ENCODE data around the gene OSBPL2. TPM values are rescaled to one million over a fixed set of nuclear protein-coding genes. Genes with fewer than 3 reads are reported as not detected.

OSBPL2 gene
- total RNA-seq, 2 experiments from 2014 or later, result 17.2 to 40.0 TPM

- TF ChIP-seq EZH2phosphoT487 (IDR thresholded peaks at IDR 0.05; ENCODE audit: borderline replicate concordance, low read depth, low read length), result no peak
- no peak for TF ChIP-seq CTCF (conservative IDR thresholded peaks at IDR 0.05; ENCODE audit: low read length)
- intact Hi-C loops (cut with micrococcal nuclease; ENCODE audit: unreplicated experiment), result no loop called here
- no peaks in the 10 kb centered on the region for H3K9me2 ChIP-seq (ENCODE audit: insufficient read depth, low read length)
- no peak overlapping the region for H3K27ac ChIP-seq (ENCODE audit: low read depth, low read length, poor library complexity, severe bottlenecking)
- H3K79me2 ChIP-seq (ENCODE audit: insufficient read depth, low read depth, low read length), result peaks cover 32% of the 10 kb centered on the region
- H3K4me3 ChIP-seq (ENCODE audit: low read depth, low read length, poor library complexity, severe bottlenecking), result no peak overlapping the region
- H3K4me2 ChIP-seq (ENCODE audit: low read length), result no peak overlapping the region
- H2AFZ ChIP-seq (ENCODE audit: low read length), result no peak overlapping the region
- H3K36me3 ChIP-seq (ENCODE audit: insufficient read depth, low read length), result peaks cover 75% of the 10 kb centered on the region
- DNase-seq (ENCODE audit: low spot score), result no peak
- H3K4me1 ChIP-seq (ENCODE audit: insufficient read depth, low read length, poor library complexity, severe bottlenecking), result peaks cover 15% of the 10 kb centered on the region
- no peaks in the 10 kb centered on the region for H3K9me3 ChIP-seq (ENCODE audit: low read length)
- CTCF ChIA-PET (ENCODE audit: unreplicated experiment), result no interaction called here
- no TSS peak for BruUV-seq (replicated peaks)
- H4K20me1 ChIP-seq (ENCODE audit: insufficient read depth, low read length), result peaks cover 16% of the 10 kb centered on the region; the same call in 1 of the 2 replicates
- POLR2A ChIA-PET, result interaction anchor here (0.6 kb wide), 1 partner anchor 34 kb away, joined by 4 read pairs; no protein-coding TSS in a partner anchor
Measured at GRCh38 chr20:62305765-62306413, 67.6 kb downstream of the OSBPL2 start.

GRCh38 chr20:62306414-62307187 lies 68.3 kb downstream of the OSBPL2 start:
- no TSS peak for BruUV-seq (replicated peaks)
- Histone ChIP-seq H3K79me2 (ENCODE audit: insufficient read depth, low read depth, low read length) (peaks cover 32% of the 10 kb centered on the region), H3K27ac (ENCODE audit: low read depth, low read length, poor library complexity, severe bottlenecking) (no peak overlapping the region), H2AFZ (ENCODE audit: low read length) (no peak overlapping the region), H4K20me1 (ENCODE audit: insufficient read depth, low read length) (peaks cover 16% of the 10 kb centered on the region; the same call in 1 of the 2 replicates), H3K4me3 (ENCODE audit: low read depth, low read length, poor library complexity, severe bottlenecking) (no peak overlapping the region), H3K4me2 (ENCODE audit: low read length) (no peak overlapping the region), H3K9me2 (ENCODE audit: insufficient read depth, low read length) (no peaks in the 10 kb centered on the region), H3K36me3 (ENCODE audit: insufficient read depth, low read length) (peaks cover 77% of the 10 kb centered on the region), H3K9me3 (ENCODE audit: low read length) (no peaks in the 10 kb centered on the region), H3K4me1 (ENCODE audit: insufficient read depth, low read length, poor library complexity, severe bottlenecking) (peaks cover 15% of the 10 kb centered on the region)
- ChIA-PET CTCF (ENCODE audit: unreplicated experiment) (no interaction called here), POLR2A (interaction anchor here (0.6 kb wide), 1 partner anchor 33 kb away, joined by 4 read pairs; no protein-coding TSS in a partner anchor)
- TF ChIP-seq CTCF (conservative IDR thresholded peaks at IDR 0.05; ENCODE audit: low read length), result no peak
- no peak for TF ChIP-seq EZH2phosphoT487 (IDR thresholded peaks at IDR 0.05; ENCODE audit: borderline replicate concordance, low read depth, low read length)
- intact Hi-C loops (cut with micrococcal nuclease; ENCODE audit: unreplicated experiment), result no loop called here
- DNase-seq (ENCODE audit: low spot score), result no peak

All from OCI-LY7 (cell line).